HG02973 (cell line): ENCODE data around the gene CEP95.
"Not testable (repeated sequence)": the region's sequence is repeated elsewhere in the genome, so short reads cannot be mapped to it uniquely, and the experiment has no call there.

Source experiments
- ATAC-seq: cut with Tn5 transposase; IDR thresholded peaks from one replicate; pipeline ENCODE4 v1.9.1; 2021; ENCODE audit warnings: moderate library complexity; ENCODE audit not compliant: unreplicated experiment

The CEP95 gene

GRCh38 chr17:64506576-64507412 lies at the start of gene CEP95:
CEP95 (plus strand) TSS chr17:64506977; CDS start chr17:64507098, 121 bp downstream.
- peak; percentile 42 for ATAC-seq

GRCh38 chr17:64457156-64457555 lies 49.6 kb upstream of the CEP95 start:
- ATAC-seq = no peak

GRCh38 chr17:64458756-64459155 lies 48.0 kb upstream of the CEP95 start:
- no peak for ATAC-seq

- no peak for ATAC-seq
Measured at GRCh38 chr17:64459284-64459747, 47.5 kb upstream of the CEP95 start.

GRCh38 chr17:64459818-64460217 lies 47.0 kb upstream of the CEP95 start:
- not testable (repeated sequence) for ATAC-seq

- ATAC-seq = no peak
Measured at GRCh38 chr17:64460955-64461354, 45.8 kb upstream of the CEP95 start.

GRCh38 chr17:64461788-64462187 lies 45.0 kb upstream of the CEP95 start:
- no peak for ATAC-seq

GRCh38 chr17:64466019-64466735 lies 40.6 kb upstream of the CEP95 start:
- no peak for ATAC-seq

- not testable (repeated sequence) for ATAC-seq
Measured at GRCh38 chr17:64466834-64467233, 39.9 kb upstream of the CEP95 start.

- no peak for ATAC-seq
Measured at GRCh38 chr17:64470625-64471024, 36.2 kb upstream of the CEP95 start.

- no peak for ATAC-seq
Measured at GRCh38 chr17:64471440-64471839, 35.3 kb upstream of the CEP95 start.

GRCh38 chr17:64472564-64472963 lies 34.2 kb upstream of the CEP95 start:
- no peak for ATAC-seq

- no peak for ATAC-seq
Measured at GRCh38 chr17:64477849-64478248, 28.9 kb upstream of the CEP95 start.

GRCh38 chr17:64480951-64481350 lies 25.8 kb upstream of the CEP95 start:
- ATAC-seq = no peak

- no peak for ATAC-seq
Measured at GRCh38 chr17:64484380-64484779, 22.4 kb upstream of the CEP95 start.

GRCh38 chr17:64488301-64488700 lies 18.5 kb upstream of the CEP95 start:
- no peak for ATAC-seq

GRCh38 chr17:64491034-64491860 lies 15.5 kb upstream of the CEP95 start:
- ATAC-seq = no peak

GRCh38 chr17:64491994-64492393 lies 14.8 kb upstream of the CEP95 start:
- no peak for ATAC-seq

- no peak for ATAC-seq
Measured at GRCh38 chr17:64492481-64493109, 14.2 kb upstream of the CEP95 start.

- no peak for ATAC-seq
Measured at GRCh38 chr17:64494121-64494520, 12.7 kb upstream of the CEP95 start.

GRCh38 chr17:64495300-64495699 lies 11.5 kb upstream of the CEP95 start:
- ATAC-seq = not testable (repeated sequence)
